K562 (cell line): ENCODE data around the gene COMMD10. TPM values are rescaled to one million over a fixed set of nuclear protein-coding genes. Genes with fewer than 3 reads are reported as not detected.

ENCODE experiments used
- ATAC-seq: fragments of 200-7000 bp; cut with Tn5 transposase; 3 replicates; pipeline ENCODE4 v1.9.1; 2020; ENCODE audit warnings: moderate library complexity
- BruUV-seq: library from RNA; stranded (reverse); fragments of 400-500 nt; replicated peaks from 2 replicates; lab custom pipeline; 2021; lab: Mats Ljungman, UMichigan
- CTCF ChIA-PET: fragments of 300-600 bp; formaldehyde crosslinking; extraction: SDS; loops from one replicate; lab custom pipeline; 2021; ENCODE audit warnings: low intra/inter-chr PET ratio; lab: Yijun Ruan, JAX
- POLR2A ChIA-PET: fragments of 300-600, 350-650 bp; sonication (Branson Sonifier 250); formaldehyde crosslinking; extraction: SDS; loops from one replicate; lab custom pipeline; 2021; ENCODE audit warnings: antibody characterized with exemption, inconsistent platforms; lab: Yijun Ruan, JAX
- DNase-seq, 4 experiments: peaks; one replicate each; pipeline versions ENCODE4 v3.0.0 to v3.0.0-alpha.2; 2011 to 2018; ENCODE audit warnings: low spot score in 3 of 4, mixed read lengths in 3 of 4; ENCODE audit errors: extremely low read depth in 1 of 4
- FAIRE-seq: peaks from 2 replicates; lab custom pipeline; 2011; peaks lifted over from hg19 to GRCh38; lab: Jason Lieb, UNC
- H2AFZ ChIP-seq: 2 replicates; pipeline ENCODE4 v1.6.0; 2011; ENCODE audit warnings: low read depth, low read length, control low read depth, inconsistent platforms
- H3K27ac ChIP-seq: fragments of 200-600 bp; 3 replicates; pipeline ENCODE4 v1.8.0; 2011; ENCODE audit warnings: low read depth, mild to moderate bottlenecking, control low read depth, inconsistent platforms, low read length, moderate library complexity, mixed read lengths; ENCODE audit errors: extremely low read depth
- H3K27me3 ChIP-seq, 2 experiments: fragments of 300-600 bp in 1 of 2; 2 replicates in 1 of 2; 3 replicates in 1 of 2; pipeline versions ENCODE4 v1.6.0 to v1.8.0; 2011; ENCODE audit warnings: inconsistent platforms in 2 of 2, low read length in 2 of 2, mild to moderate bottlenecking in 1 of 2, mixed read lengths in 1 of 2, moderate library complexity in 1 of 2; ENCODE audit not compliant: control insufficient read depth in 2 of 2, insufficient read depth in 2 of 2
- H3K36me3 ChIP-seq: fragments of 300-600 bp; 3 replicates; pipeline ENCODE4 v1.8.0; 2011; ENCODE audit warnings: mild to moderate bottlenecking, low read length, inconsistent platforms; ENCODE audit not compliant: control insufficient read depth, insufficient read depth
- H3K4me1 ChIP-seq, 2 experiments: fragments of 200-600 bp in 1 of 2; replicated peaks in 1 of 2; 2 replicates in 1 of 2; 3 replicates in 1 of 2; pipeline versions ENCODE4 v1.5.1 to v1.8.0; 2011; ENCODE audit warnings: inconsistent platforms in 2 of 2, low read length in 2 of 2, mild to moderate bottlenecking in 1 of 2, mixed read lengths in 1 of 2, moderate library complexity in 1 of 2; ENCODE audit not compliant: control insufficient read depth in 2 of 2, insufficient read depth in 2 of 2
- H3K4me2 ChIP-seq: 2 replicates; pipeline ENCODE4 v1.6.1; 2011; ENCODE audit warnings: low read length, control low read depth, inconsistent platforms, mixed read lengths; ENCODE audit not compliant: insufficient read depth
- H3K4me3 ChIP-seq: fragments of 200-600 bp; sonication (generic), shearing (Covaris generic); 2 replicates; pipeline ENCODE4 v1.5.1; 2016; ENCODE audit warnings: control low read depth, inconsistent platforms
- H3K79me2 ChIP-seq: fragments of 200-600 bp; 3 replicates; pipeline ENCODE4 v1.8.0; 2011; ENCODE audit warnings: low read length, inconsistent platforms; ENCODE audit not compliant: control insufficient read depth, insufficient read depth
- H3K9ac ChIP-seq, 2 experiments: 2 replicates each; pipeline versions ENCODE4 v1.6.0 to v1.6.1; 2011; ENCODE audit warnings: low read depth in 2 of 2, low read length in 2 of 2, control low read depth in 1 of 2, inconsistent platforms in 1 of 2, mild to moderate bottlenecking in 1 of 2, mixed read lengths in 1 of 2; ENCODE audit not compliant: insufficient read depth in 1 of 2
- H3K9me1 ChIP-seq: one replicate; pipeline ENCODE4 v1.6.0; 2011; ENCODE audit warnings: inconsistent platforms, mild to moderate bottlenecking, low read length, moderate library complexity; ENCODE audit not compliant: control insufficient read depth, insufficient read depth
- H3K9me3 ChIP-seq: replicated peaks from 2 replicates; pipeline ENCODE4 v1.5.1; 2011; ENCODE audit warnings: low read depth, low read length, inconsistent platforms; ENCODE audit not compliant: control insufficient read depth, insufficient read depth
- H4K20me1 ChIP-seq: replicated peaks from 2 replicates; pipeline ENCODE4 v1.6.1; 2011; ENCODE audit warnings: low read length, inconsistent platforms, mixed read lengths; ENCODE audit not compliant: control insufficient read depth, insufficient read depth
- CBX1 ChIP-seq: sonication (generic); IDR thresholded peaks from 2 replicates; pipeline ENCODE4 v1.6.1; 2016; ENCODE audit warnings: antibody characterized with exemption, low read depth, mild to moderate bottlenecking
- EHMT2 ChIP-seq: fragments of 450-650 bp; IDR thresholded peaks from 2 replicates; pipeline ENCODE4 v1.6.1; 2018; ENCODE audit warnings: antibody characterized with exemption
- FOSL1 ChIP-seq: fragments of 200-800 bp; sonication (Bioruptor generic); conservative IDR thresholded peaks from 2 replicates; pipeline ENCODE4 v1.6.1; 2016; ENCODE audit warnings: missing genetic modification characterization, missing compliant biosample characterization
- FOXJ2 ChIP-seq: fragments of 200-800 bp; sonication (Bioruptor generic); IDR thresholded peaks from 2 replicates; pipeline ENCODE4 v1.6.1; 2016; ENCODE audit warnings: missing genetic modification characterization, missing compliant biosample characterization
- ILF3 ChIP-seq: fragments of 450-650 bp; IDR thresholded peaks from 2 replicates; pipeline ENCODE4 v1.6.1; 2018; ENCODE audit warnings: antibody characterized with exemption, mild to moderate bottlenecking, moderate library complexity, borderline replicate concordance
- MCM7 ChIP-seq, 2 experiments: fragments of 450-650 bp; IDR thresholded peaks; 2 replicates each; pipeline ENCODE4 v1.6.1; 2016 to 2018
- NR2F6 ChIP-seq: fragments of 450-650 bp; formaldehyde crosslinking; IDR thresholded peaks from 2 replicates; pipeline ENCODE4 v1.4.0; 2020; ENCODE audit warnings: mild to moderate bottlenecking
- RCOR1 ChIP-seq, 2 experiments: IDR thresholded peaks; 2 replicates each; pipeline ENCODE4 v1.6.1; 2012; ENCODE audit warnings: low read depth in 2 of 2, low read length in 2 of 2, borderline replicate concordance in 1 of 2, improper control_type of control experiment in 1 of 2
- TEAD4 ChIP-seq, 2 experiments: sonication (generic) in 1 of 2; formaldehyde crosslinking in 1 of 2; IDR thresholded peaks; 2 replicates each; pipeline versions ENCODE4 v1.6.1 to v1.8.0; 2012 to 2022; ENCODE audit warnings: borderline replicate concordance in 1 of 2, inconsistent platforms in 1 of 2, low read length in 1 of 2, mild to moderate bottlenecking in 1 of 2, missing genetic modification reagents in 1 of 2
- ZNF778 ChIP-seq: fragments of 450-650 bp; formaldehyde crosslinking; IDR thresholded peaks from 2 replicates; pipeline ENCODE4 v1.4.0; 2020; ENCODE audit warnings: mild to moderate bottlenecking, moderate library complexity
- WGBS: fragments of 100-300 bp; shearing (Covaris generic); methylation state at CpG from one replicate; pipeline ENCODE4 v1.1.6; 2016; ENCODE audit warnings: low coverage, mixed read lengths; ENCODE audit not compliant: insufficient coverage; ENCODE audit errors: missing lambda C conversion rate; 5-methylcytosine and 5-hydroxymethylcytosine counted together
- in situ Hi-C: fragments of 300-500 bp; cut with MboI; formaldehyde crosslinking; loops from 4 replicates; pipeline ENCODE4 v1.15.0; 2018; ENCODE audit warnings: inconsistent platforms, mixed read lengths
- intact Hi-C: fragments of 100-400 bp; cut with micrococcal nuclease; formaldehyde crosslinking; loops from 2 replicates; pipeline ENCODE4 v1.14.2; 2022
- polyA plus RNA-seq, 8 experiments: library from polyadenylated mRNA; depleted of rRNA in 4 of 8; stranded (reverse) in 5 of 8; unstranded in 3 of 8; fragments of >200 nt; fragmentation: Nextera tagmentation in 2 of 8; fragmentation: Illumina TruSeq in 1 of 8; extraction: Ambion mirVana in 2 of 8; extraction: Trizol in 1 of 8; gene quantifications; 2 replicates each; pipeline versions ENCODE4 v1.2.1 to v1.2.3, GENCODE V29; 2011 to 2014; ENCODE audit warnings: inconsistent platforms in 1 of 8, missing spikeins in 1 of 8
- total RNA-seq, 7 experiments: library from RNA; depleted of rRNA in 6 of 7; stranded (reverse); fragments of >200 nt in 6 of 7; fragmentation: Illumina TruSeq in 2 of 7; extraction: Trizol in 2 of 7; gene quantifications; 2 replicates each; pipeline versions ENCODE4 v1.2.1 to v1.2.3, GENCODE V29; 2011 to 2021; ENCODE audit warnings: low replicate concordance in 1 of 7
- TF ChIP-seq, protein P1 (sequence below): fragments of 250-450 bp; sonication (Bioruptor Pico); IDR thresholded peaks from 2 replicates; pipeline ENCODE4 v1.5.0; 2020; ENCODE audit warnings: mild to moderate bottlenecking, borderline replicate concordance

The COMMD10 gene
- total and polyA plus RNA-seq, 9 of the 15 experiments (the other 6 are each of a cell fraction or from before 2014, with no cell fraction given): 17.9 to 101 (median 28.0) TPM

DNA sequence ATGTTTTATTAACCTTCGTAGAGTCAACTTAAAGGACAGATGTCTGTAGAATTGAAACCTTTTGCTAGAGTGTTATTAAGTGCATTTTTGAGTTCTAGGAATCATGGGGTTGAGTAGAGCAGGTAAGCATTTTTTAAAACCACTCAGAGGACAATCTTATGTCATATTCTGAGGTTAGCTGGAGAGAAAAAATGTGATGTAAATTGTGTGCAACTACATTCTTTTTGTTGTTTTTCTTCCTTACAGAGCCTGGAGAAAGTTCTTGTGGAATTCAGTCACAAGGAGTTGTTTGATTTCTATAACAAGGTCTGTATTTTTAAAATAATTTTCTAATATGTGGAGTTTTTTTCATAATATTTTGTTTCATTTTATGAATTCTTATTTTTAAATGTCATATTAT is 206.4 kb downstream of the COMMD10 start:
- Histone ChIP-seq H3K4me3 (no peak overlapping the region), H3K79me2 (no peaks in the 10 kb centered on the region), H4K20me1 (no peaks in the 10 kb centered on the region), H3K27ac (no peak overlapping the region), H3K4me1 (no peaks in the 10 kb centered on the region), H3K9me1 (no peaks in the 10 kb centered on the region), H3K36me3 (no peaks in the 10 kb centered on the region), H3K9ac (no peak overlapping the region), H2AFZ (no peak overlapping the region), H3K9me3 (no peaks in the 10 kb centered on the region), H3K27me3 (no peaks in the 10 kb centered on the region), H3K4me2 (no peak overlapping the region)
- WGBS: 50% methylated on average over 1 of the region's 1 CpG
- no peak for TF ChIP-seq ILF3
- no peak for TF ChIP-seq MCM7 (IDR thresholded peaks at IDR 0.05)
- TF ChIP-seq CBX1: no peak
- no peak for TF ChIP-seq ZNF778
- TF ChIP-seq RCOR1 (IDR thresholded peaks at IDR 0.05; ENCODE audit: borderline replicate concordance in 1 of 2, low read depth in 2 of 2, low read length in 2 of 2): no peak
- TF ChIP-seq EHMT2: no peak
- TF ChIP-seq FOSL1 (tag): no peak
- no peak for TF ChIP-seq NR2F6 (CRISPR knock-in tag)
- no peak for TF ChIP-seq TEAD4 (IDR thresholded peaks at IDR 0.05; ENCODE audit: low read length)
- TF ChIP-seq TEAD4 (CRISPR knock-in tag; IDR thresholded peaks at IDR 0.05; ENCODE audit: borderline replicate concordance): no peak
- no peak for TF ChIP-seq FOXJ2
- TF ChIP-seq, protein P1, sequence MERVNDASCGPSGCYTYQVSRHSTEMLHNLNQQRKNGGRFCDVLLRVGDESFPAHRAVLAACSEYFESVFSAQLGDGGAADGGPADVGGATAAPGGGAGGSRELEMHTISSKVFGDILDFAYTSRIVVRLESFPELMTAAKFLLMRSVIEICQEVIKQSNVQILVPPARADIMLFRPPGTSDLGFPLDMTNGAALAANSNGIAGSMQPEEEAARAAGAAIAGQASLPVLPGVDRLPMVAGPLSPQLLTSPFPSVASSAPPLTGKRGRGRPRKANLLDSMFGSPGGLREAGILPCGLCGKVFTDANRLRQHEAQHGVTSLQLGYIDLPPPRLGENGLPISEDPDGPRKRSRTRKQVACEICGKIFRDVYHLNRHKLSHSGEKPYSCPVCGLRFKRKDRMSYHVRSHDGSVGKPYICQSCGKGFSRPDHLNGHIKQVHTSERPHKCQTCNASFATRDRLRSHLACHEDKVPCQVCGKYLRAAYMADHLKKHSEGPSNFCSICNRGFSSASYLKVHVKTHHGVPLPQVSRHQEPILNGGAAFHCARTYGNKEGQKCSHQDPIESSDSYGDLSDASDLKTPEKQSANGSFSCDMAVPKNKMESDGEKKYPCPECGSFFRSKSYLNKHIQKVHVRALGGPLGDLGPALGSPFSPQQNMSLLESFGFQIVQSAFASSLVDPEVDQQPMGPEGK (CRISPR knock-in tag): no peak
- ChIA-PET CTCF (no interaction called here), POLR2A (interaction anchor here (0.6 kb wide), 1 partner anchor 35 kb away, joined by 4 read pairs; no protein-coding TSS in a partner anchor)
- DNase-seq (no peak), FAIRE-seq (no peak), ATAC-seq (no peak)
- no TSS peak for BruUV-seq
- intact Hi-C loops (no loop called here), in situ Hi-C loops (no loop called here)
